GM23338 (cell line): ENCODE data around the gene RASA3.

Source experiments
- CTCF ChIP-seq, 2 experiments: fragments of 200-600 bp in 1 of 2; sonication (generic) in 1 of 2; conservative IDR thresholded peaks; 2 replicates each; pipeline versions ENCODE4 v1.5.1 to v1.6.1; 2016 to 2017; ENCODE audit warnings: antibody characterized with exemption in 2 of 2, low read depth in 2 of 2, mild to moderate bottlenecking in 2 of 2, moderate library complexity in 1 of 2
- EZH2phosphoT487 ChIP-seq: fragments of 200-600 bp; sonication (generic); IDR thresholded peaks from one replicate; pipeline ENCODE4 v1.8.1; 2018; ENCODE audit warnings: antibody characterized with exemption; ENCODE audit not compliant: unreplicated experiment
- NANOG ChIP-seq: IDR thresholded peaks from 2 replicates; pipeline ENCODE4 v1.6.1; 2016; ENCODE audit warnings: antibody characterized with exemption, borderline replicate concordance
- POLR2AphosphoS5 ChIP-seq: IDR thresholded peaks from 2 replicates; pipeline ENCODE4 v1.6.1; 2016; ENCODE audit warnings: antibody characterized with exemption, low read depth

GRCh38 chr13:114141261-114141996 is 9.0 kb upstream of the RASA3 start:
- TF ChIP-seq NANOG (no peak), POLR2AphosphoS5 (no peak), CTCF (conservative IDR thresholded peaks at IDR 0.05; ENCODE audit: low read depth in 2 of 2) (no peak), EZH2phosphoT487 (no peak)
